Stimulated activated CD8-positive, alpha-beta memory T cell treated with anti-CD3 and anti-CD28 coated beads, Interleukin-4, amount 100 ng/mL, for 24 hours (primary cell): ENCODE measurements around the gene SFT2D2.
A peak's percentile ranks its signal among the peaks of the same experiment; 100 is the strongest.
"Not testable (repeated sequence)": the region's sequence is repeated elsewhere in the genome, so short reads cannot be mapped to it uniquely, and the experiment has no call there.

Experiments used
- DNase-seq: peaks from one replicate; pipeline ENCODE4 v3.0.0-alpha.2; 2020; ENCODE audit warnings: low read depth

SFT2D2 gene

DNA sequence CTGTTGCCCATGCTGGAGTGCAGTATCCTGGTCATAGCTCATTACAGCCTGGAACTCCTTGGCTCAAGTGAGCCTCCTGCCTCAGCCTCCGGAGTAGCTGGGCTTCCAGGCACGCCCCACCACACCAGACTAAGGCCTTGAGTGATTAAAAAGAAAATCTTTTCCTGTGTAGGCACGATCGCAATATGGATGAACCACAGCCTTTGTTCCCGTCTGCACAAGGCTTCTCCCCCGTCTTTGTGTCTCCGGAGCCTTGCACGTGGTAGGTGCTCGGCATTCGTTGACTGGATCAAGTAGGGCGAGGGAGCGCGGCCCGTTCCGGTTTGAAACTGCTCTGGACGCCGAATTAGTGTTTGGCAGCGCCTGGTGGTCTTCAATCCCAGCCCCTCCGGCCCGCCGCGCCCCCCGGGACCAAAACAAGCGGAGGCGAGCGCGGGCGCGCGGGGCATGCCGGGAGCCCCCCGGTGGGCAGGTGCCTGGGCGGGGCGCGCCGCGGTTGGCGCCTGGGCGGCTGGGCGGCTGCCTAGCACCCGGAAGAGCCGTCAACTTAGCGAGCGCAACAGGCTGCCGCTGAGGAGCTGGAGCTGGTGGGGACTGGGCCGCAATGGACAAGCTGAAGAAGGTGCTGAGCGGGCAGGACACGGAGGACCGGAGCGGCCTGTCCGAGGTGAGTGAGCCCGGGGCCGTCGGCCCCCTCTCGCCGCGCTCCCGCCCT, at the start of gene SFT2D2:
Gene SFT2D2 (plus strand): TSS at position 529 of the 715 bp plus-strand sequence. CDS start 76 bp downstream, at position 605.
- peak; percentile 70 for DNase-seq

DNA sequence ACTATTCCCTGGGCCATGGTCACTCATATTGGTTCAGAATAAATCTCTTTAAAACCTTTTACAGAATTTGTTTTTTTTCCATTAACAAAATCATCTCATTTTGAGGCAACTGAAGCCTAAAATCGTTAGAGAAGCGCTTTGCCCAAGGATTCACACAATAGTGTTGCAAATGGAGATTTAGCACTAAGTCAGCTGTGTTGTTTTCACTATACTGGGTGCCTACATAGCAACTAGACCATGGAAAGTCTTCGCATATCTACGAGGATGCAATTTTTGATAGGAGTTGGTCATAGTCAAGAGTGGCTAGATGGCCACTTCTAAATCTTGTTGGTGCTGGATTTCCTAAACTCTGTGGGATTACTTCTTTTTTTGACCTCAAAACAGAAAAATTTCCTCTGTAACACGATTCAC, 47.6 kb upstream of the SFT2D2 start:
- no peak for DNase-seq

DNA sequence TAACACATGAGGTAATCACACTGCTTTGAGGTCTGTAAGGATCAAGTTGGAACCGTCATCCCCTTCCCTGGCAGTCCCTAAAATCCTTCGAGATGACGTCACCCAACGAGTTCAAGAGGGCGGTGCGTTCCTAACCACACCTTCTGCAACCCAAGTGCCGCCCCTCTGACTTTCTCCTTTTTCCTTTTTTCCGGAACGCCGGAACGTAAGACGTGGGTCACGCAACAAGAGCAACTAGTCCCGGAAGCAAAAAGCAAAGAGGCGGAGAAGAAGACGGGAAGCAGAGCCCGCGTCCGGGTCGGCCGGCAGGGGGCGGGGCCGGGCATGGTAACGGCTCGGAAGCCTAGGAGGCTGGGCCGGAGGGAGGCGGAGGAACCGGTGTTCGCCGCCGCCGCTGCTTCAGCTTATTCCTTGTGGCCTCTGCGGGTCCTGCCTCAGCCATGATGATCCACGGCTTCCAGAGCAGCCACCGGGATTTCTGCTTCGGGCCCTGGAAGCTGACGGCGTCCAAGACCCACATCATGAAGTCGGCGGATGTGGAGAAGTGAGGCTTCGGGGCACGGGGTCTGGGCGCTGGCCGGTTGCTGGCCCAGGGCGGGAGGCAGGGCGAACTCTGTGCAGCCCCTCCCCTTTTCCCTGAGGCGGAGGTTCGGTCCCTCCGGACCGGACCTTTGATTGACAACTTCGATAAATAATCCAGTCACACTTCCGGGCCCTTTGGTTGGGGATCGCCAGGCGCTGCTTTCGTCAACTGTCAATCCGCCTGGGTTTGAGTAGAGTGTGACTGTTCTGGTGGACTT, 47.0 kb upstream of the SFT2D2 start, which contains the start of gene TIPRL:
Gene TIPRL (plus strand): TSS at position 325 of the 800 bp plus-strand sequence. CDS start 116 bp downstream, at position 441.
- DNase-seq: peak; percentile 91

DNA sequence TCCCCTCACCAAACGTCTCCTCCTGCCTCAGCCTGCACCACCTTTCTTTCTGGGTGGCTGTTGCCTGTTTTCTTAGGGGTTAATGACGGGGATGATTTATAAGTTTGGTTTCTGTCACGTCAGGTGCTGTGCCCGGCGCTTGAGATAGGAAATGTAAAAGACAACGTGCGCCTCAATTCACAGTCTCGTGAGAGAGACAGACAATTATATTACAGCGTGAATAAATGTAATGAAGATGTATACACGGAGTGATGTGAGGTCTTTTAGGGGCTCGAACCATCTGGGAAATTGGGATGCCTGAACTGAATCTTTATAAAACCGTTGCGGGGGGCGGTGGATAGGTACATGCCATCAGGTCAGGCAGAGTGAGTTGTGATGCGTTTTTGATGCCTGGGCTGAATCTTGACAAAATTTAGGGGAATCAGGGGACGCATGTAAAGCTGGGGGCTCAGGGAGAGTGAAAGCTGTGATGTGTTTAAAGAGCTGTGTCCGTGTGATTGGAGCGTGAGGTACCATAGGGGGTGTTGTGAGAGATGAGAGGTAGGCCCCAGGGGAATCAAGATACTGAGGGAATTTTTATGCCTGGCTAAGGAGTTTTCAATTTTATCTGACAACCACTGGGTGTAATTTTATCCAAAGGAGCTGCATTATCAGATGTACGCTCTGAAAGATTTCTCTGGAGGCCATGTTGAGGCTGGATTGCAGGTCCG, 46.2 kb upstream of the SFT2D2 start:
- DNase-seq: no peak

DNA sequence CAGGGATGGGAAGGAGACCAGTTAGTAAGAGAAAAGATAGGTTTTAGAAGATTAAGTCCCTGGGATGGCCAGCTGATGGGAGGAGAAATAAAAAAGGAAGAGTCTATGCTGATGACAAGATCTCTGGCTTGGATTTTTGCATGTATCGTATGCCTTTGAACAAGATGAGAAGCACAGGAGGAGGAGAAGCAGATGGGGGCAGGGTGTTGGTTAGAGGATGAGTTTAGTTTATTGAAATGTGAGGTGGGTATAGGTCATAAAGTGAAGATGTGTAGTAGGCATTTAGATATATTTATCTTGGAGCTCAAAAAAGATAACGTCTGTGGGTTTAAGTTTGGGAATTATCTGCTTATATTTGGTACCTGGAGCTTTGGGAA, 45.7 kb upstream of the SFT2D2 start:
- no peak for DNase-seq

DNA sequence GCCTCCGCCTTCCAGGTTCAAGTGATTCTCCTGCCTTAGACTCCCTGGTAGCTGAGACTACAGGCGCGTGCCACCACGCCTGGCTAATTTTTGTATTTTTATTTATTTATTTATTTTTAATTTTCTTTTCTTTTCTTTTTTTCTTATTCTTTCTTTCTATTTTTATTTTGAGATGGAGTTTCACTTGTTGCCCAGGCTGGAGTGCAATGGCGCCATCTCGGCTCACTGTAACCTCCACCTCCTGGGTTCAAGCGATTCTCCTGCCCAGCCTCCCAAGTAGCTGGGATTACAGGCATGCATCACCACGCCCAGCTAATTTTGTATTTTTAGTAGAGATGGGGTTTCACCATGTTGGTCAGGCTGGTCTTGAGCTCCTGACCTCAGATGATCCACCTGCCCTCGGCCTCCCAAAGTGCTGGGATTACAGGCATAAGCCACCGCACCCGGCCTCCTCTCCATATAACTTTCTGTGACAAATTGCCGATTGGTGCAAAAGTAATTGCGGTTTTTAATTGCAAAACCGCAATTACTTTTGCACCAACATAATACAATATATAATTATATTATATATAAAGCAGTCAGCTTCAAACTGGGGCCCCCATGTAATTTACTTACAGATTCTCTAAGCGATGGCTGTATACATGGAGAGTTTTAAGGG, 44.6 kb upstream of the SFT2D2 start:
- DNase-seq: not testable (repeated sequence)

- no peak for DNase-seq
These were observed 38.6 kb upstream of the SFT2D2 start for GRCh38 chr1:168187177-168187576.

GRCh38 chr1:168190403-168190802, 35.4 kb upstream of the SFT2D2 start:
- DNase-seq: no peak

- DNase-seq: no peak
These were observed 30.3 kb upstream of the SFT2D2 start for GRCh38 chr1:168195199-168196135.

- DNase-seq: no peak
These were observed 26.7 kb upstream of the SFT2D2 start for GRCh38 chr1:168199056-168199455.

GRCh38 chr1:168202941-168203654, 22.7 kb upstream of the SFT2D2 start:
- DNase-seq: no peak

DNA sequence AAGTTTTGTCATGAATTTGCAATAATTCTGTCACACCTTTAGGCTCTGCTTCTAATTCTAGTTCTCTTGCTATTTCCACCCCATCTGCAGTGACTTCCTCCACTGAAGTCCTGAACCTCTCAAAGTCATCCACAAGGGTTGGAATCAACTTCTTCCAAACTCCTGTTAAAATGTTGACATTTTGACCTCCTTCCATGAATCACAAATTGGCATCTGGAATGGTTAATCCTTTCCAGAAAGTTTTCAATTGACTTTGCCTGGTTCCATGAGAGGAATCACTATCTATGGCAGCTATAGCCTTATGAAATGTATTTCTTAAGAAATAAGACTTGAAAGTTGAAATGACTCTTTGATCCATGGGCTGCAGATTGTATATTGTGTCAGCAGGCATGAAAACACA, 19.7 kb upstream of the SFT2D2 start:
- DNase-seq: no peak

- not testable (repeated sequence) for DNase-seq
These were observed 18.1 kb upstream of the SFT2D2 start for GRCh38 chr1:168207673-168208072.

GRCh38 chr1:168210312-168210711, 15.5 kb upstream of the SFT2D2 start:
- DNase-seq: no peak

DNA sequence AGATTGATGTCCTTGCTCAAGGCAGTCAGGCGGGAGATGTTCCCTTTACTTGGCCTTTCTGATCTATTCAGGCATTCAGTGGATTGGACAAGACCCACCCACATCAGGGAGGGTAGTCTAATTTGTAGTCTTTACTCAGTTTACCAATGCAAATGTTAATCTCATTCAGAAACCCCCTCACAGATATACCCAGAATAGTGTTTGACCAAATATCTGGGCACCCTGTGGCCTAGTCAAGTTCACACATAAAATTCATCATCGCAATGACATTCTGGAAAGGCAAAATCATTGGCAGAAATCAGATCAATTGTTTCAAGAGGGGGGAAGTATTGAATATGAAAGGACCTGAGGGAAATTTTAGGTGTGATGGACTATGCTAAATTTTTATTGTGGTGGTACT, 12.5 kb upstream of the SFT2D2 start:
- DNase-seq: no peak

- DNase-seq: no peak
These were observed 9.6 kb upstream of the SFT2D2 start for GRCh38 chr1:168216171-168216570.

DNA sequence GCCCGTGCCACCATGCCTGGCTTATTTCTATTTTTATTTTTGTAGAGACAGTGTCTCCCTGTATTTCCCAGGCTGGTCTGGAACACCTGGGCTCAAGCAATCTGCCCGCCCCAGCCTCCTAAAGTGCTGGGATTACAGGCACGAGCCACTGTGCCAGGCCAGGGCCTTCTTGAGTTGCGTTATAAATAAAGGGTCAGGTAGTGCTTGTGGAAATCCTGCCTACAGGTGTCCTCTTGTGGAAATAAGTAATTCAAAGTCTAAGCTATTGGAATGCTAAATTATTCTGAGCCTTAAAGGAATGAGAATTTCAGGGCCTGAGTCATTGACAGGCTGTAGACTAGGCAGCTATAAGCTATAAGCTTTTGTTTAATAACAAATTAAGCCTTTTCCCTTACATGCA, 8.1 kb upstream of the SFT2D2 start:
- no peak for DNase-seq

DNA sequence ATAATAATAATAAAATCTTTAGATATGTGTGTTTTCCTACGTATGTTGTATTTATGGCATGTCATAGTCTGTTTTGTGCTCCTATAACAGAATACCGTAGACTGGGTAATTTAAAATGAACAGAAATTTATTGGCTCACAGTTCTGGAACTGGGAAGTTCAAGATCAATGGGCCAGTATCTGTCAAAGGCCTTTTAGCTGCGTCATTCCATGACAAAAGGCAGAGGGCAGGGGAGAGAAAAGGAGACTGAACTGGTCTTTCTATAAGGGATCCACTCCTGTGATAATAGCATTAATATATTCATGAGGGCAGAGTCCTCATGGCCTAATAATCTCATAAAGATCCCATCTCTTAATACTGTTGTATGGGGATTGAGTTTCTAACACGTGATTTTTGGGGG, 7.1 kb upstream of the SFT2D2 start:
- no peak for DNase-seq

DNA sequence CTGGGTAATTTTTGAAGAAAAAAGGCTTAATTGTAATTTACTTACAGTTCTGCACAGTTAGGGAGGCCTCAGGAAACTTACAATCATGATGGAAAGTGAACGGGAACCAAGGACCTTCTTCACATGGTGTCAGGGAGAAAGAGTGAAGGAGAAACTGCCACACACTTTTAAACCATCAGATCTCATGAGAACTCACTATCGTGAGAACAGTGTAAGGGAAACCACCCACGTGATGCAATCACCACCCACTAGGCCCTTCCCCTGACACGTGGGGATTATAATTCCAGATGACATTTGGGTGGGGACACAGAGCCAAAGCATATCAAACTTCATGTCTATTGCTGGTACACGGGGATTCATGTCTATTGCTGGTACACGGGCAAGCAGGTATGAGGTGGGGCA, 5.3 kb upstream of the SFT2D2 start:
- DNase-seq: no peak

GRCh38 chr1:168221275-168221674, 4.5 kb upstream of the SFT2D2 start:
- DNase-seq: no peak
